Measurements from ENCODE around the gene MBNL1.

Gene MBNL1

GRCh38 chr3:152253514-152253913 is 15.2 kb upstream of the MBNL1 start:
- no peak for DNase-seq (ENCODE audit: low read depth)

DNA sequence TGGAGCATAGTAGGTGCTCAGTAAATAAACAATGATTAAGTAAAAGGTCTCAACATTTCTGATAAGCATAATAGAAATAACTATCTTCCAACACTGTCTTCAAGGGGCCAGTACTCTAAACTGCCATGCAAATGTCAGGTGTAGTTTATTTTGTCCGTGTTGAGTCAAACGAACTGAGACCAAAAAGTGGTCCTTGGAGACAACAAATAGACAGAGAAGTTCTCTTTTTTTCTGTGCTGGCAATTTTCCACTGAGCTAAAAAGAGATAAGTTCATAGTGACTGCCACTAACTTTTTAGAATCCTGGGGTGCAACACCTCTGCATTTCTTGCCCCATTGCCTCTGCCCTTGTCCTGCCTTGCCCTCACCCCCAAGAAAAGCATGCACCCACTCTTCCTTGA is 14.7 kb upstream of the MBNL1 start:
- DNase-seq (ENCODE audit: low read depth) = no peak

GRCh38 chr3:152255290-152255689 is 13.4 kb upstream of the MBNL1 start:
- DNase-seq (ENCODE audit: low read depth) = no peak

DNA sequence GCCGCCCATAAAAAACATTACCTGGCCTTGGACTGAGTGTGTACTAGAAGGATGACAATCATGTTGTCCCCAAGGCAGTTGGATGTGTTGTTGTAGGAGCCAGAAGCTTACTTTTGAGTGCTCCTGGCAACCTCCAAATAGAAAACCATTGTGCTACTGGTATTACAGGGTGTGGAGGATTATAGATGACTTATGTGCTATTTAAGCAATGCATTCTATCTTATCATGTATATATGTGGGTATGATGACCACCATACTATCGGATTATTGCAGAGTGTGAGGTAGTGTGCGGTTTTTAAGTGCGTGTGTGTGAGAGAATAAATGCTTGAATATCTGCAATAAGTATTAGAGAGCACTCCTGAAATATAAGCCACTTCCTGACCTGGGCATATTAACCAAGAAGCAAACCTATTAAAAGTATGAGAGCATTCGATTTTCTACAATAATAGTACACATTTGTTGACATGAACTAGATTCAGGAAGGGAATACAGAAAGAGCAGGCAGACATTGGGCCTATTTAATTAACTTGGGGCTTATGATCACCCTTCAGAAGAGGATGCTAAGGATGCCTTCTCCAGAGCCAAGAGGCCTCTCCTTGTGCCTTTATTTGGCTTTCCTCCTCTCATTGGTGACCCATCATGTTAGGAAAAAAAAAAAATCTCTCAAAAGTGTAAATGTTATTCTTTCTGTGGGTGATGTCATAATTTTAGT is 11.7 kb upstream of the MBNL1 start:
- DNase-seq (ENCODE audit: low read depth) = no peak

- no peak for DNase-seq (ENCODE audit: low read depth)
These were observed 11.1 kb upstream of the MBNL1 start for GRCh38 chr3:152257563-152258035.

DNA sequence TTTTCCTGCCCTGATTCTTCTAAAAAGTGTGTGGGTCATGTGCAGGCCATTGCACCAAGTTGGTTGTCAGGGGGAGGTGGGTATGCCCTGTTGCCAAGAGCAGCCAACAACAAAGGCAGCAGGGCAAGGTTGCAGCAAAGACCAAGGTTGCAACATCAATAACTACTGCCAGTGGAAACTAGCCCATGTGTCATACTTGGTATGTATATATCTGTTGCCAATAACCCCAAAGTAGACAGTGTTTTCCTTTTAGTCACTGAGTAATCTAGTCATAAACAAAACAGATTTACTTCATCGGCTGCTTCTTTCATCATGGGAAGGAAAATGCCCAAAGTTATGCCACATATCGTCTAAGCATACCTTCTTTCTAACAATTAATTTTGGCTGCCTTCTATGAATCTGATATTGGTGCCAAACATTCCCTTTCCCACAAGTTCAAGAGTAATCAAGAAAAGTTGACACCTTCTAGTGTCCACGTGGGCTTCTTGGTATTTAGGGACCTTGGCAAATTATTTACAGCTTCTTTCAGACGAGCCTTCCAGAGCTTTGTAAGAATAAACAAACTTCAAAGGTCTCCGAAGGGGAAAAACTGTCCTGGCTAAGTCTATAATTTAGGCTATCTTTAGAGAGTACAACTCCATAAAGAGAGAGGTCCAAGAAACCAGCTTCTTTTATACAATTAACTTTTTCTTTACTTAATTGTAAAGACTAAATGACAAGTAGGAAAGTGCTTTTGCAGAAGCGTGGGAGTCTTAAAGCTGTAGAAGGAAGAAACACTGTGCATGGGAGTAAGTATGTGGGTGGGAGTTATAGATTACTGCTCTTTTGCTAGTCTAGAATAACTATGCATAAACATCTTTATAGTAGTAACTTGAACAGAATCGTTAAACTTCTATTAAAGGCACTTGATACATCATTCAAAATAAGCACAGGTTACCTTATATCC is 10.0 kb upstream of the MBNL1 start:
- no peak for DNase-seq (ENCODE audit: low read depth)

GRCh38 chr3:152259468-152259867 is 9.3 kb upstream of the MBNL1 start:
- DNase-seq (ENCODE audit: low read depth) = no peak

DNA sequence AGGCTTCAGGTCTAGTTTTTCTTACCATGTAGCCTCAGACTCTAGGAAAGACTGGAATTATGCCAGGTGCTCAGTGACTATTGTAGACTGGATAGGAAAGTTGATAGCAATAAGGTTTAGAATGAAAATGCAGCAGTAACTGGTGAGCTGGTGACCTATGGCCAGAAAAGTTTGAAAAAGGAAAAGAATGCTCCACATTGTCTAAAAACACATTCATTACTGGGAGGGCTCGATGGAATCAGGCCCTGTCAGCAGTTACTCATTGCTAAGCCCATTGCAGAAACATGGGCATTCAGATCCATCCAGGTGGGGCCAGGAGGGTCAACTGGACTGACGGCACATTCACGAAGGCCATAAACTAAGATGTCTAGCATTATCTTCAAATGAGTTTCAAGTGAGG is 8.7 kb upstream of the MBNL1 start:
- no peak for DNase-seq (ENCODE audit: low read depth)

GRCh38 chr3:152260529-152260928 is 8.2 kb upstream of the MBNL1 start:
- no peak for DNase-seq (ENCODE audit: low read depth)

DNA sequence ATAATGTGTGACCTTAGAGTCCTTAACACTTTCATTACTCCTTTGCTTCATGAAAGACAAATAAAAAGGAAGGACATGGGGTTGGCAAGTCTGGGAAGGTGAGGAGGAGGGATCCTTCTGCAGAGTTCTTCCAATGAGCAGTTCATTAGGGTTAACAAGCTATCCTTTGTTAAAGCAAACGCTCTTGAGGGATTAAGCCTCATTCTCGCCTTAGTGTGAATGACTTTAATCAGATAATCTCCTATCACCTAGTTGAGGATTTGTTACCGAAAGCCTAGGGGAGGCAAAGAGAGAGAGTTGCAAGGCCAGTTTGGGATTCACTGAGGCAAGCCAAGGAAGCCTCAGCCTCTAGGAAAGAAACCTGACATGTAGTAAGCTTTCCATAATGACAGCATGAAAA is 7.4 kb upstream of the MBNL1 start:
- no peak for DNase-seq (ENCODE audit: low read depth)

GRCh38 chr3:152263711-152264110 is 5.0 kb upstream of the MBNL1 start:
- no peak for DNase-seq (ENCODE audit: low read depth)

- no peak for DNase-seq (ENCODE audit: low read depth)
These were observed 4.4 kb upstream of the MBNL1 start for GRCh38 chr3:152264378-152264777.

GRCh38 chr3:152266221-152266995 is 2.3 kb upstream of the MBNL1 start:
- no peak for DNase-seq (ENCODE audit: low read depth)

GRCh38 chr3:152267831-152268554 is 736 bp upstream of the MBNL1 start:
- DNase-seq (ENCODE audit: low read depth) = no peak

- no peak for DNase-seq (ENCODE audit: low read depth)
These were observed 514 bp downstream of the MBNL1 start for GRCh38 chr3:152269056-152269830.

GRCh38 chr3:152269831-152270734 is 1.4 kb downstream of the MBNL1 start:
- no peak for DNase-seq (ENCODE audit: low read depth)

- no peak for DNase-seq (ENCODE audit: low read depth)
These were observed 2.2 kb downstream of the MBNL1 start for GRCh38 chr3:152270937-152271336.

DNA sequence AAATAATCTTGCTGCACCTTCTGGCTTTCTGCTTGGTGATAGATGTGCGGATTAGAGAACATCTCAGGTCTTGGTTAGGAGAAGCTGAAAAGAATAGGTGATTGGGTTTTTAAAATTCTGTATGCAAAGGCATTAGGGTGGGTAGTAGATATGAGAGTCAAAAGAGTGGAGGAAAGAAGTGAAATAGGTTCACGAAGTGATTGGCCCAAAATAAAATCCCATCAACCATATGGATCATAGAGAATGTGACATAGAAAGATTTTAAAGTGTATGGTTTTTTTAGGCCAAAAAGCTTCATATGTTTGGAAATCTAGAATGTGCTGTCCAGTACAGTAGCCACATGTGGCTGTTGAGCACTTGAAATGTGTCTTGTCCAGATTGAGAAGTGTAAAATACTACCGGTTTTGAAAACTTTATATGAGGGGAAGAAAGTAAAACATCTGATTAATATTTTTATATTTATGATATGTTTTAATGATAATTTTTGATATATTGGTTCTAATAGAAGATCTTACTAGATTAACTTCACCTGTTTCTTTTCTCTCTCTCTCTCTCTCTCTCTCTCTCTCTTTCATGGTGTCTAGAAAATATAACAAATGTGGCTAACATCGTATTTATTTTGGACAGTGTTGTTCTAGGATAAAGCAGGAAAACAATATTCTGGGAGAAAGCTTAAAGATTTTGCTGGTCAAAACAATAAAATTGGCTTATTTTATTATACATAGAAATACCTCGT is 2.9 kb downstream of the MBNL1 start:
- no peak for DNase-seq (ENCODE audit: low read depth)

- no peak for DNase-seq (ENCODE audit: low read depth)
These were observed 4.1 kb downstream of the MBNL1 start for GRCh38 chr3:152272771-152273242.
